Liver (tissue), 9 donors: Measurements from ENCODE around the gene BCAN. TPM values are rescaled to one million over a fixed set of nuclear protein-coding genes. Genes with fewer than 3 reads are reported as not detected.

Source experiments
- DNase-seq: peaks from one replicate; pipeline ENCODE4 v3.0.0-alpha.2; 2017; ENCODE audit warnings: low spot score
- H3K27ac ChIP-seq, 2 donors: one replicate each; pipeline ENCODE4 v1.7.0; 2013; ENCODE audit warnings: inconsistent platforms in 2 of 2, low read length in 2 of 2, control low read depth in 1 of 2, low read depth in 1 of 2, mild to moderate bottlenecking in 1 of 2
- H3K27me3 ChIP-seq, 4 donors: one replicate each; pipeline versions ENCODE4 v1.6.1 to v1.7.0; 2013; ENCODE audit warnings: low read length in 3 of 4, inconsistent platforms in 1 of 4, mild to moderate bottlenecking in 1 of 4, moderate library complexity in 1 of 4; ENCODE audit not compliant: control insufficient read depth in 4 of 4, insufficient read depth in 4 of 4
- H3K36me3 ChIP-seq, 4 donors: one replicate each; pipeline versions ENCODE4 v1.6.1 to v1.7.0; 2013; ENCODE audit warnings: low read length in 3 of 4, mild to moderate bottlenecking in 3 of 4, low read depth in 1 of 4, moderate library complexity in 1 of 4; ENCODE audit not compliant: control insufficient read depth in 4 of 4, insufficient read depth in 3 of 4
- H3K4me1 ChIP-seq, 4 donors: one replicate each; pipeline versions ENCODE4 v1.6.1 to v1.7.0; 2013; ENCODE audit warnings: low read length in 3 of 4, mild to moderate bottlenecking in 3 of 4, moderate library complexity in 1 of 4; ENCODE audit not compliant: control insufficient read depth in 4 of 4, insufficient read depth in 4 of 4
- H3K4me3 ChIP-seq, 3 donors: one replicate each; pipeline versions ENCODE4 v1.6.1 to v1.7.0; 2013; ENCODE audit warnings: low read length in 3 of 3, control low read depth in 1 of 3, low read depth in 1 of 3, mild to moderate bottlenecking in 1 of 3
- H3K9ac ChIP-seq, 2 donors: one replicate each; pipeline ENCODE4 v1.7.0; 2013; ENCODE audit warnings: low read length in 2 of 2, mild to moderate bottlenecking in 2 of 2, moderate library complexity in 2 of 2, control low read depth in 1 of 2, low read depth in 1 of 2
- H3K9me3 ChIP-seq, 4 donors: one replicate each; pipeline versions ENCODE4 v1.6.1 to v1.7.0; 2013; ENCODE audit warnings: low read length in 3 of 4; ENCODE audit not compliant: control insufficient read depth in 4 of 4
- EGR1 ChIP-seq, 2 donors: IDR thresholded peaks; 2 replicates each; pipeline ENCODE4 v1.6.1; 2016 to 2018; ENCODE audit warnings: antibody characterized with exemption in 2 of 2, low read depth in 2 of 2
- FOXA1 ChIP-seq: IDR thresholded peaks from 2 replicates; pipeline ENCODE4 v1.6.1; 2016; ENCODE audit warnings: antibody characterized with exemption
- FOXA2 ChIP-seq: IDR thresholded peaks from 2 replicates; pipeline ENCODE4 v1.6.1; 2016; ENCODE audit warnings: antibody characterized with exemption
- GABPA ChIP-seq, 2 donors: IDR thresholded peaks in 1 of 2; conservative IDR thresholded peaks in 1 of 2; 2 replicates each; pipeline ENCODE4 v1.6.1; 2016; ENCODE audit warnings: antibody characterized with exemption in 2 of 2, mild to moderate bottlenecking in 1 of 2, moderate library complexity in 1 of 2
- HNF4A ChIP-seq, 2 donors: conservative IDR thresholded peaks; 2 replicates each; pipeline ENCODE4 v1.6.1; 2016; ENCODE audit warnings: antibody characterized with exemption in 2 of 2, mild to moderate bottlenecking in 2 of 2
- HNF4G ChIP-seq: IDR thresholded peaks from 2 replicates; pipeline ENCODE4 v1.6.1; 2016; ENCODE audit warnings: antibody characterized with exemption
- JUND ChIP-seq, 2 donors: IDR thresholded peaks; 2 replicates each; pipeline ENCODE4 v1.6.1; 2016; ENCODE audit warnings: antibody characterized with exemption in 2 of 2
- MAX ChIP-seq: IDR thresholded peaks from 2 replicates; pipeline ENCODE4 v1.6.1; 2016; ENCODE audit warnings: antibody characterized with exemption
- NR2F2 ChIP-seq: IDR thresholded peaks from 2 replicates; pipeline ENCODE4 v1.6.1; 2016; ENCODE audit warnings: antibody characterized with exemption
- RAD21 ChIP-seq, 2 donors: IDR thresholded peaks; 2 replicates each; pipeline ENCODE4 v1.6.1; 2016; ENCODE audit warnings: antibody characterized with exemption in 2 of 2, mild to moderate bottlenecking in 2 of 2
- RXRA ChIP-seq, 2 donors: IDR thresholded peaks; 2 replicates each; pipeline ENCODE4 v1.6.1; 2017 to 2018; ENCODE audit warnings: antibody characterized with exemption in 2 of 2, mild to moderate bottlenecking in 1 of 2
- SP1 ChIP-seq: IDR thresholded peaks from 2 replicates; pipeline ENCODE4 v1.6.1; 2018; ENCODE audit warnings: antibody characterized with exemption, mild to moderate bottlenecking
- TAF1 ChIP-seq: conservative IDR thresholded peaks from 2 replicates; pipeline ENCODE4 v1.6.1; 2016; ENCODE audit warnings: antibody characterized with exemption, mild to moderate bottlenecking
- WGBS: extraction: QIAGEN DNeasy Blood & Tissue Kit; methylation state at CpG from one replicate; pipeline ENCODE4 v1.1.7; 2013; 5-methylcytosine and 5-hydroxymethylcytosine counted together
- polyA plus RNA-seq, 2 donors: library from polyadenylated mRNA; stranded (reverse) in 1 of 2; unstranded in 1 of 2; fragments of 200-250 nt in 1 of 2; fragments of >200 nt in 1 of 2; fragmentation: Nextera tagmentation in 1 of 2; extraction: Ambion mirVana in 1 of 2; gene quantifications; one replicate each; pipeline versions ENCODE4 v1.2.1 to v1.2.3, GENCODE V29; 2013 to 2015
- total RNA-seq, 2 donors: library from RNA; depleted of rRNA; stranded (reverse); fragments of >200 nt; gene quantifications; one replicate each; pipeline ENCODE4 v1.2.3, GENCODE V29; 2014
- TF ChIP-seq, protein P1 (sequence below): fragments of 150-350 bp; IDR thresholded peaks from 2 replicates; pipeline ENCODE4 v1.5.1; 2017; ENCODE audit warnings: improper control_type of control experiment, low read depth, low read length; ENCODE audit not compliant: missing input control
- TF ChIP-seq, protein P2 (sequence below): IDR thresholded peaks from 2 replicates; pipeline ENCODE4 v1.6.1; 2016; ENCODE audit warnings: antibody characterized with exemption
- TF ChIP-seq, protein P3 (sequence below): IDR thresholded peaks from 2 replicates; pipeline ENCODE4 v1.6.1; 2016; ENCODE audit warnings: antibody characterized with exemption, mild to moderate bottlenecking
- TF ChIP-seq, protein P4 (sequence below): IDR thresholded peaks from 2 replicates; pipeline ENCODE4 v1.6.1; 2016; ENCODE audit warnings: antibody characterized with exemption
- donor health status: healthy.
- donor health status: healthy.
- donor health status: healthy.
- donor health status: healthy.
- donor health status: healthy.

The BCAN gene
- total and polyA plus RNA-seq, 4 donors, result 0.02 TPM; not detected in 3

DNA sequence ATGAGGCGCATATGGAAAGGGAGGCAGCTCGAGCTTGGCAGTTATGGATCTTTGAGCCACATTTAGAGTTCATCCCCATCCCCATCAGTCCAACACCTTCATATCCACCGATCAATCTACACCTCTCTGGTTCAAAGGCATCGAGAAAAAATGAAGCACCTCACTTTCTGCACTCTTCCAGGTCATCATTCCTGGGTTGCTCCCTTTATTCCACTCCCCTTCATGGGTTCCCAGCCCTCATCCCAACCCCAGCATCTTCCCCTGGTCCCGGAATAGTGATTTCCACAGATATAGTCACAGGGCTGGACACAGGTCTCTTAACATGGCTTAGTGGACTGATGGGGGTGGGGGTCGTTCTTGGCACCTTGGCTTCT, 22.3 kb upstream of the BCAN start (continued):
- TF ChIP-seq FOXA2 (no peak), TAF1 (no peak), RAD21 (IDR thresholded peaks at IDR 0.05) (no peak), JUND (IDR thresholded peaks at IDR 0.05) (no peak), EGR1 (IDR thresholded peaks at IDR 0.05; ENCODE audit: low read depth in 2 of 2) (no peak), HNF4G (no peak)
- TF ChIP-seq, protein P1, sequence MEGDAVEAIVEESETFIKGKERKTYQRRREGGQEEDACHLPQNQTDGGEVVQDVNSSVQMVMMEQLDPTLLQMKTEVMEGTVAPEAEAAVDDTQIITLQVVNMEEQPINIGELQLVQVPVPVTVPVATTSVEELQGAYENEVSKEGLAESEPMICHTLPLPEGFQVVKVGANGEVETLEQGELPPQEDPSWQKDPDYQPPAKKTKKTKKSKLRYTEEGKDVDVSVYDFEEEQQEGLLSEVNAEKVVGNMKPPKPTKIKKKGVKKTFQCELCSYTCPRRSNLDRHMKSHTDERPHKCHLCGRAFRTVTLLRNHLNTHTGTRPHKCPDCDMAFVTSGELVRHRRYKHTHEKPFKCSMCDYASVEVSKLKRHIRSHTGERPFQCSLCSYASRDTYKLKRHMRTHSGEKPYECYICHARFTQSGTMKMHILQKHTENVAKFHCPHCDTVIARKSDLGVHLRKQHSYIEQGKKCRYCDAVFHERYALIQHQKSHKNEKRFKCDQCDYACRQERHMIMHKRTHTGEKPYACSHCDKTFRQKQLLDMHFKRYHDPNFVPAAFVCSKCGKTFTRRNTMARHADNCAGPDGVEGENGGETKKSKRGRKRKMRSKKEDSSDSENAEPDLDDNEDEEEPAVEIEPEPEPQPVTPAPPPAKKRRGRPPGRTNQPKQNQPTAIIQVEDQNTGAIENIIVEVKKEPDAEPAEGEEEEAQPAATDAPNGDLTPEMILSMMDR, result no peak

GRCh38 chr1:156622581-156623297, 19.2 kb upstream of the BCAN start:
- TF ChIP-seq JUND (IDR thresholded peaks at IDR 0.05) (no peak), MAX (no peak), TAF1 (no peak)
- TF ChIP-seq, protein P2, sequence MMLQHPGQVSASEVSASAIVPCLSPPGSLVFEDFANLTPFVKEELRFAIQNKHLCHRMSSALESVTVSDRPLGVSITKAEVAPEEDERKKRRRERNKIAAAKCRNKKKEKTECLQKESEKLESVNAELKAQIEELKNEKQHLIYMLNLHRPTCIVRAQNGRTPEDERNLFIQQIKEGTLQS, result no peak
- H3K9ac ChIP-seq, result peak overlapping the region in 1 of 2 donors; percentile 27
- no peak overlapping the region for H3K4me3 ChIP-seq
- 64% methylated on average over 6 of the region's 6 CpGs for WGBS
- peaks cover 7 to 23% (median 15%) of the 10 kb centered on the region in 4 donors for H3K4me1 ChIP-seq
- no peaks in the 10 kb centered on the region for H3K9me3 ChIP-seq
- H3K27ac ChIP-seq, result no peak overlapping the region
- H3K27me3 ChIP-seq, result peaks cover 5 to 12% (median 7%) of the 10 kb centered on the region in 4 donors
- H3K36me3 ChIP-seq, result no peaks in the 10 kb centered on the region
- DNase-seq, result no peak

DNA sequence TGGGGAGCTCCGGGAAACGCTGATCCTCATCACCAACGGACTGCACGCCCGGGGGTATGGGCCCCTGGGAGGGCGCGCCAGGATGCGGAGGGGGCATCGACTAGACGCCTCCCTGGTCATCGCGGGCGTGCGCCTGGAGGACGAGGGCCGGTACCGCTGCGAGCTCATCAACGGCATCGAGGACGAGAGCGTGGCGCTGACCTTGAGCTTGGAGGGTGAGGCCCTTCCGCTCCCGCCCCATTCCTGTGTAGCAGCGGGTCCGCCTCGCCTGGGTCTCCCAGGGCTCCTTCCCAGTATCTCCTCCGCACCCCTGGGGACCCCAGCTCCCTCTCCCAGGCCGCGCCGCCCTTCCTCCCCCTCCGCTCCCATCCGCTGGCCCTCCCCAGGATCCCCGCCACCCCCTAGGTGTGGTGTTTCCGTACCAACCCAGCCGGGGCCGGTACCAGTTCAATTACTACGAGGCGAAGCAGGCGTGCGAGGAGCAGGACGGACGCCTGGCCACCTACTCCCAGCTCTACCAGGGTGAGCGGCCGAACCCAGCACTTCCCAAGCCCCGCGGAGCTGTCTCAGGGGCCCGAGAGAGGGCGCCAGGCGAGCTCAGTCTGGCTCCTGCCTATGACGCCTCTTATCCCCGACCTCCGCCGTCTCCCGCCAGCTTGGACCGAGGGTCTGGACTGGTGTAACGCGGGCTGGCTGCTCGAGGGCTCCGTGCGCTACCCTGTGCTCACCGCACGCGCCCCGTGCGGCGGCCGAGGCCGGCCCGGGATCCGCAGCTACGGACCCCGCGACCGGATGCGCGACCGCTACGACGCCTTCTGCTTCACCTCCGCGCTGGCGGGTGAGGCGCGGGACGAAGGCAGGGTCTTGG, 17.7 kb upstream of the BCAN start:
- DNase-seq, result no peak
- Histone ChIP-seq H3K36me3 (no peaks in the 10 kb centered on the region), H3K27me3 (peaks cover 5 to 17% (median 7%) of the 10 kb centered on the region in 4 donors), H3K9me3 (no peaks in the 10 kb centered on the region), H3K9ac (no peak overlapping the region), H3K27ac (no peak overlapping the region), H3K4me1 (peaks cover 7 to 23% (median 15%) of the 10 kb centered on the region in 4 donors), H3K4me3 (peak overlapping the region in 1 of 3 donors; percentile 24)
- TF ChIP-seq FOXA2 (no peak), EGR1 (IDR thresholded peaks at IDR 0.05; ENCODE audit: low read depth in 2 of 2) (no peak), MAX (no peak), FOXA1 (no peak), SP1 (no peak), HNF4G (no peak), RXRA (IDR thresholded peaks at IDR 0.05) (no peak), NR2F2 (no peak), HNF4A (conservative IDR thresholded peaks at IDR 0.05) (no peak), TAF1 (no peak), GABPA (IDR thresholded peaks at IDR 0.05 in 1 of 2, conservative IDR thresholded peaks at IDR 0.05 in 1 of 2) (no peak), RAD21 (IDR thresholded peaks at IDR 0.05) (no peak)
- TF ChIP-seq, protein P3, sequence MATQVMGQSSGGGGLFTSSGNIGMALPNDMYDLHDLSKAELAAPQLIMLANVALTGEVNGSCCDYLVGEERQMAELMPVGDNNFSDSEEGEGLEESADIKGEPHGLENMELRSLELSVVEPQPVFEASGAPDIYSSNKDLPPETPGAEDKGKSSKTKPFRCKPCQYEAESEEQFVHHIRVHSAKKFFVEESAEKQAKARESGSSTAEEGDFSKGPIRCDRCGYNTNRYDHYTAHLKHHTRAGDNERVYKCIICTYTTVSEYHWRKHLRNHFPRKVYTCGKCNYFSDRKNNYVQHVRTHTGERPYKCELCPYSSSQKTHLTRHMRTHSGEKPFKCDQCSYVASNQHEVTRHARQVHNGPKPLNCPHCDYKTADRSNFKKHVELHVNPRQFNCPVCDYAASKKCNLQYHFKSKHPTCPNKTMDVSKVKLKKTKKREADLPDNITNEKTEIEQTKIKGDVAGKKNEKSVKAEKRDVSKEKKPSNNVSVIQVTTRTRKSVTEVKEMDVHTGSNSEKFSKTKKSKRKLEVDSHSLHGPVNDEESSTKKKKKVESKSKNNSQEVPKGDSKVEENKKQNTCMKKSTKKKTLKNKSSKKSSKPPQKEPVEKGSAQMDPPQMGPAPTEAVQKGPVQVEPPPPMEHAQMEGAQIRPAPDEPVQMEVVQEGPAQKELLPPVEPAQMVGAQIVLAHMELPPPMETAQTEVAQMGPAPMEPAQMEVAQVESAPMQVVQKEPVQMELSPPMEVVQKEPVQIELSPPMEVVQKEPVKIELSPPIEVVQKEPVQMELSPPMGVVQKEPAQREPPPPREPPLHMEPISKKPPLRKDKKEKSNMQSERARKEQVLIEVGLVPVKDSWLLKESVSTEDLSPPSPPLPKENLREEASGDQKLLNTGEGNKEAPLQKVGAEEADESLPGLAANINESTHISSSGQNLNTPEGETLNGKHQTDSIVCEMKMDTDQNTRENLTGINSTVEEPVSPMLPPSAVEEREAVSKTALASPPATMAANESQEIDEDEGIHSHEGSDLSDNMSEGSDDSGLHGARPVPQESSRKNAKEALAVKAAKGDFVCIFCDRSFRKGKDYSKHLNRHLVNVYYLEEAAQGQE, result no peak
- TF ChIP-seq, protein P4, sequence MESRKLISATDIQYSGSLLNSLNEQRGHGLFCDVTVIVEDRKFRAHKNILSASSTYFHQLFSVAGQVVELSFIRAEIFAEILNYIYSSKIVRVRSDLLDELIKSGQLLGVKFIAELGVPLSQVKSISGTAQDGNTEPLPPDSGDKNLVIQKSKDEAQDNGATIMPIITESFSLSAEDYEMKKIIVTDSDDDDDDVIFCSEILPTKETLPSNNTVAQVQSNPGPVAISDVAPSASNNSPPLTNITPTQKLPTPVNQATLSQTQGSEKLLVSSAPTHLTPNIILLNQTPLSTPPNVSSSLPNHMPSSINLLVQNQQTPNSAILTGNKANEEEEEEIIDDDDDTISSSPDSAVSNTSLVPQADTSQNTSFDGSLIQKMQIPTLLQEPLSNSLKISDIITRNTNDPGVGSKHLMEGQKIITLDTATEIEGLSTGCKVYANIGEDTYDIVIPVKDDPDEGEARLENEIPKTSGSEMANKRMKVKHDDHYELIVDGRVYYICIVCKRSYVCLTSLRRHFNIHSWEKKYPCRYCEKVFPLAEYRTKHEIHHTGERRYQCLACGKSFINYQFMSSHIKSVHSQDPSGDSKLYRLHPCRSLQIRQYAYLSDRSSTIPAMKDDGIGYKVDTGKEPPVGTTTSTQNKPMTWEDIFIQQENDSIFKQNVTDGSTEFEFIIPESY, result no peak
- TF ChIP-seq, protein P1, result no peak
- 3% methylated on average over 87 of the region's 87 CpGs for WGBS
